Activated CD4-positive, alpha-beta T cell treated with anti-CD3 and anti-CD28 coated beads for 48 hours (primary cell): ENCODE results near the gene VAV1.

ENCODE experiments used
- DNase-seq: peaks from one replicate; pipeline ENCODE4 v3.0.0-alpha.2; 2020

VAV1 gene

GRCh38 chr19:6772028-6772865 is at the start of gene VAV1:
Gene VAV1 (plus strand): TSS chr19:6772708. CDS start chr19:6772808, 100 bp downstream.
- DNase-seq = peak; percentile 85

- no peak for DNase-seq
Observed at GRCh38 chr19:6723108-6723618, 49.3 kb upstream of the VAV1 start.

GRCh38 chr19:6723738-6724137 is 48.8 kb upstream of the VAV1 start:
- DNase-seq = no peak

- DNase-seq = no peak
Observed at GRCh38 chr19:6724631-6725492, 47.6 kb upstream of the VAV1 start.

GRCh38 chr19:6725513-6726231 is 46.8 kb upstream of the VAV1 start:
- DNase-seq = no peak

GRCh38 chr19:6728346-6728745 is 44.2 kb upstream of the VAV1 start:
- no peak for DNase-seq

- no peak for DNase-seq
Observed at GRCh38 chr19:6729573-6730152, 42.8 kb upstream of the VAV1 start.

GRCh38 chr19:6730153-6730804 is 42.2 kb upstream of the VAV1 start:
- peak; percentile 80 for DNase-seq

GRCh38 chr19:6730941-6731670 is 41.4 kb upstream of the VAV1 start:
- DNase-seq = no peak

GRCh38 chr19:6731822-6732221 is 40.7 kb upstream of the VAV1 start:
- DNase-seq = no peak

GRCh38 chr19:6732803-6733337 is 39.6 kb upstream of the VAV1 start:
- no peak for DNase-seq

- DNase-seq = peak; percentile 53
Observed at GRCh38 chr19:6733338-6734095, 39.0 kb upstream of the VAV1 start.

- no peak for DNase-seq
Observed at GRCh38 chr19:6734096-6734696, 38.3 kb upstream of the VAV1 start.

- no peak for DNase-seq
Observed at GRCh38 chr19:6735181-6735911, 37.2 kb upstream of the VAV1 start.

GRCh38 chr19:6736169-6736916 is 36.2 kb upstream of the VAV1 start:
- DNase-seq = peak; percentile 79

GRCh38 chr19:6736917-6737283 is 35.6 kb upstream of the VAV1 start:
- no peak for DNase-seq

GRCh38 chr19:6737284-6737872 is 35.1 kb upstream of the VAV1 start, which contains the start of gene GPR108:
Gene GPR108 (minus strand): TSS chr19:6737580. CDS start chr19:6737576, 4 bp downstream.
- peak; percentile 99 for DNase-seq
